Activated CD8-positive, alpha-beta memory T cell treated with anti-CD3 and anti-CD28 coated beads, Interleukin-2, amount 50 U/mL, for 4 hours (primary cell): Measurements from ENCODE around the gene DNAJB8.

Source experiments
- DNase-seq: peaks from one replicate; pipeline ENCODE4 v3.0.0-alpha.2; 2020

Gene DNAJB8

DNA sequence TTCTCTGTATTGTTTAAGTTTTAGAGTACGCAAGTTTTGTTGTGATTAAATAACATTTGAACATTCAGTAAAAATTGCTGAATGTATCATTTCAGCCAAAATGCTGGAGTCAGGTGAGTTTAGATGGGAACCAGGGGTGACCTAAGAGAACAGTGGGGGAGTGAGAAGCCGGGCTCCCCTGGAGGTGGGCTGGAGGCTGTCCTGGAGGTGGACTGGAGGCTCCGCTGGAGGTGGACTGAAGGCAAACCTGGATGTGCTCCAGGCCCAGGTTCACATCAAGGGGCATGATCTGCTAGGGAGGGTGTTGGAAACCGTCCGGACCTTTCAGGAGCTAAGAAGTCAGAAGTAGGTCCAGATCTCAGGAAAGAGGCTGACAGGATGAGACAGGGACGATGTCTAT, 23.7 kb downstream of the DNAJB8 start:
- no peak for DNase-seq

DNA sequence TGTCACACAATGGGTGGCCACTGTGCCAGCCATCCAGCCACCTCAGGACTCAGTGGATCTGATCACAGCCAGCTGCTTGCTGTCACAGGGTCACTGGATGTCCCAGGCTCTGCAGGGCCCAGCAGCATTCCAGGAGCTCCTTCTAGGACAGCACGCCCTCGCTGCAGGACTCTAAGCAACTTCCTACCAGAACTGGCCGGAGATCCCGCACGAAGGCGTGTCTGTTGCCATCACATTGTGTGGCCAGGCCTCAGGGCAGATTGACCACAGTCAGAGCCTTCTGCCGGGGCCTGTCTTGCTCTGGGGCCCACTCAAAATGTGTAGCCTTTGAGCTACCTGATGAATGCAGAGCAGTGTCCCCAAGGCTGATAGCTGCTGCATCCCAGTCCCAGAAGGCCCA, 24.6 kb downstream of the DNAJB8 start:
- DNase-seq: no peak

DNA sequence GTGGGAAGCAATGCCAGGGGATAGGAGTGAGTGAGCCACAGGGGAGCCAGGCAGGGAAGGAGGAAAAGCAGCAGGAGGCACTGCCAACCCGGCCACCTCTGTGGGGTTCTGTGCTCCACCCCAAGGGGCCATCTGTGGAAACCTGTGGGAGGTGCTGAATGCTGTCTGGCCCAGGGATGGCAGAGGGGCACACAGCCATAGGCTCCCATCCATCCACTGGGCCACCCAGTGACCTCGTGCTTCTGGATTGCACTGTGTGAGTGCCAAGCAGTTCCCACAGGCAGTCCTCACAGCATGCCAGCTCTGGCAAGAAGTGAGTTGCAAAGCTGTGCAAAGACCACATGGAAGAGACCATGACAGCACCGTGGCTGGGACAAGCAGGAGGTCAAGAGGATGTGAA, 27.5 kb downstream of the DNAJB8 start:
- DNase-seq: no peak

DNA sequence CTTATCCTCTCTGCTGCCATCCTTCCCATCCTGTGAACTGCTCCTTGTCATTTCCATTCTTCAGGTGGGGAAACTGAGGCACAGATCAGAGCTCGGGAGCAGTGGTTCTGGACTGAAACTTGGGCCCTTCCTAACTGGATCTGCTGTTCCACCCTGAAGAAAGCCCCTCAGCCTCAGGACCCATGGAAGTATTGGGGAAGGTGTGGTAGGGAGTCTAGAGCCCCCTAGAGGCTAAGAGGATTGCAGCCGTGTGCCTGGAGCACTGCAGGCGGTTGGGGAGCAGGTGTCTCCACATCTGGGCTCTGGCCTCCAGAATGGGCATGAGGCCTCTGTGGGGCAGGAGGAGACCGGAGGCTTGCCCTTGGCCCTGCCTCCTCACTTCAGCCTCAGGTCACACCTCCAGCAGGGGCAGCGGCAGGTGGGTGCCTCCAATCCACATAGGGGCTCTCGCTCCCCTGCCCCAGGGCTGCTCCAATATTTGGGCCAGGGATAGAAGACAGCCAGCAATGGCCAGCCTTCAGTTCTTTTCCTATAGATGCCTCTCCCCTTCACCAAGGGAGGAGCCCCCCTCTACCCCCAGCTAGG, 28.1 kb downstream of the DNAJB8 start:
- DNase-seq: no peak

DNA sequence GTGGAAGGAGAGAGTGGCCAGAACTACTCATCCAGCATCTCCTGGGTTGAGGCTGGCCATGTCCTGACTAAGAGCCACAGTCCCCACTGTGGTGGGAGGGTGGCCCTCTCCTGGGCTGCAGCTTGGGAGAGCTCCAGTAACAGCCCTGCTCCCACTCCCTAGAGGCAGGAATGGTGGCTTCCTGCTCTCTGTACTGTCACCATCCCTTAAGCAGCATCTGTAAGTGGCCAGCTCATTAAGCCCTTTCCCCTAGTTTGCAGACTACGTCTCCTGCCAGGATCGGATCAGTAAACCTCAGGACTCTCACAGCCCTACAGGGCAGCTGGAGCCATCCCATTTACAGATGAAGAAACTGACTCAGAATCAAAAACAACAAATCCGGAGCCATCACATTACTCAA, 30.5 kb downstream of the DNAJB8 start:
- no peak for DNase-seq

DNA sequence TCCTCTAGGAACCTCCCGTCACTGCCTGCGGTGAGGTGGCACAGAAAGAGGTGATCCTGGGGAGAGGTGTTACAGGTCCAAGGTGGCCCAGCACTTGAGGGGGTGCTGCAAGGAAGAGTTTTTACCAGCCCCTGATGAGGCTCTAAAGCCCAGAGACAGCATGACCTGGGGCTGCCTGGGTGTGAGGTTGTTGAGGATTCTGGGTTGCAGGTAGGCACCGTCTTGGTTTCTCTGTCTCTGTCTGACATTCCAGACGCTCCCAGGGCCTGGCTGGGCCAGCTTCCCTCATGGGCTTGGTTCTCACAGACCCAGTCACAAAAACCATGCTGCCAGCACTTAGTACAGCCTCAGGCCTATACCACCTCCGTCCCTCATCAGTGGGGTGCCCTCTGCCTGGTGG, 31.1 kb downstream of the DNAJB8 start:
- no peak for DNase-seq

DNA sequence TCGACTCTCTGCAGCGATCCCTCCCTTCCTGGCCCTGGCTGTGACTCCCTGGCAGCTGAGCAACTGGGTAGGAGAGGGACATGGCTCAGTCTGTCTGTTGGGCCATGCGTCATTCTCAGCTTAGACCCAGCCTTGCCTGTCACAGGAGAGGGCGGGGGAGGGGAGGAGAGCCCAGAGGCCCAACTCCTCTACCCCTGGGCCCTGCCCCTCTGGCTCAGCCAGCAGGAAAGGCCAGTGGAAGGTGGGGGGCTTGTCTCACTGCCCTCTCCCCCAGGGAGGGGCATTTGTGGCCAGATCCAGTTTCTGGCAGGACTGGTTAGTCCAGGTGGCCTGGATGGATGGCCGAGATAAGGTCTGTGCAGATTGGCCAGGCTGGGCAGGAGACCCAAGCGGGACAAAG, 31.6 kb downstream of the DNAJB8 start:
- DNase-seq: no peak

DNA sequence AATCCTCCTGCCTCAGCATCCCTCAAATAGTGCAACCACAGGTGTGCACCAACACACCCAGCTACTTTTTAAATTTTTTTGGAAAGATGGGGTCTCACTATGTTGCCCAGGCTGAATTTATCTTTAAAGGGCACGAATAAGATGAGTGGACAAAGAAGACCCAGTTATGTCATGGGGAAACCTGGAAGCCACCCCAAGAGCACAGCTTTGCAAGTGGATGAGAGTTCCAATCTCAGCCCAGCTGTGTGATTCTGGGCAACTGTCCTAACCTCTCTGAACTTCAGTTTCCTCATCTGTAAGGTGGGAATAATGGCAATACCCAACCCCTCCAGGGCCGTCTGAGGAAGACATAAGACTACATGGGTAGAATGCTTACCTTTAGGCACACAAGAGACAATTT, 32.2 kb downstream of the DNAJB8 start:
- DNase-seq: no peak

DNA sequence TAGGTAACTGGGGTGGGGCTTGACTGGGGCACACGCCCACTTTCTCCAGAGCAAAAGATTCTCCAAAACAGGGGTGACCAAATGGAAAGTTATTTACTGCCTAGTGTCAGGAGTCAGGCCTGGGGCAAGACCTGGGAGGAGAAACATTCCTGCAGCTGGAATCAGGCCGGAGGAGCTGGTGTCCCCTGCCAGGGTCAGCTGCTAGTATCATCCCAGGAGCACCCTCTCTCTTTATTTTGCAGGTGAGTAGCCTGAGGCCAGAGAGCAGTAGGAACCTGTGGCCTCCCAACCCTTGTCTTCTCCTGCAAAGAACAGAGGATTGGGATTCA, 32.9 kb downstream of the DNAJB8 start:
- no peak for DNase-seq

DNA sequence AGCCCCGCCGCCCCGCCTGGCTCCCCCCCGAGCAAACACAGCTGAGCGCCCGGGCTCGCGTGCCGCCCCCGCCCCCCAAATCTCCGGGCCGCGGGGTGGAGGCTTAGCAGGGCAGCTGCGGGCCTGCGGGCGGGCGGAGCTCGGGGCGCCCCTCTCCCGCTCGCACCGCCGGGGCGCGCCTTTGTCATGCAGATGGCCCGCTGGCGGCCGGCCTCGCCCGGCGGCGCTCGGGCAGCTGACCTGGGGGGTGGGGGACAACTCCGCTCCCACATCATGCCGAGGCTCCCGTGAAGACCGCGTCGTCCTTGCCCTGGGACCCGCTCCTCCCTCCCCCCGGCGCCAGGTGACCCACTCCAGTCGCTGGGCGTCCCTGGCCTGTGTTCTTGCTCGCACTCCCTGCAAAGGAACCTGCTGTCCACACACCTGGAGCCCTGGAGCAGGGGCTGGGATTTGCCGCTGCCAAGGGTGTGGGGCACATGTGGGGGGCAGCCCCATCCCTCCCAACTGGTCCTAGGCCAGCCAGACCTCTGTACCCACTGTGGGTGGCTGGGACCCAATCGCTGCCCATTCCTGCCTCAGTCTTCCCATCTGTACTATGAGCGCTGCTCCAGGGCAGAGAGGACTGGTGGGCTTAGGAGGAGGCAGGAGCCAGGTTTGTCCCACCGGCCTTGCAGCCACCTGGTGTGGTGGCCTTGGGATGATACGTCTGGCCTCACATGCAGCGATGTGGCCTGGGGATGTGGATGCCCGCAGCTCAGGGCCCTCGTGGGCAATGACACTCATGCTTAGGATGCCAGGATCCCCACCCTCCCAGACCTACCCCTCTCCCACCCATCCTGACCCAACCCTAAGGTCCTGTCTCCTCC, 33.5 kb downstream of the DNAJB8 start:
- no peak for DNase-seq

DNA sequence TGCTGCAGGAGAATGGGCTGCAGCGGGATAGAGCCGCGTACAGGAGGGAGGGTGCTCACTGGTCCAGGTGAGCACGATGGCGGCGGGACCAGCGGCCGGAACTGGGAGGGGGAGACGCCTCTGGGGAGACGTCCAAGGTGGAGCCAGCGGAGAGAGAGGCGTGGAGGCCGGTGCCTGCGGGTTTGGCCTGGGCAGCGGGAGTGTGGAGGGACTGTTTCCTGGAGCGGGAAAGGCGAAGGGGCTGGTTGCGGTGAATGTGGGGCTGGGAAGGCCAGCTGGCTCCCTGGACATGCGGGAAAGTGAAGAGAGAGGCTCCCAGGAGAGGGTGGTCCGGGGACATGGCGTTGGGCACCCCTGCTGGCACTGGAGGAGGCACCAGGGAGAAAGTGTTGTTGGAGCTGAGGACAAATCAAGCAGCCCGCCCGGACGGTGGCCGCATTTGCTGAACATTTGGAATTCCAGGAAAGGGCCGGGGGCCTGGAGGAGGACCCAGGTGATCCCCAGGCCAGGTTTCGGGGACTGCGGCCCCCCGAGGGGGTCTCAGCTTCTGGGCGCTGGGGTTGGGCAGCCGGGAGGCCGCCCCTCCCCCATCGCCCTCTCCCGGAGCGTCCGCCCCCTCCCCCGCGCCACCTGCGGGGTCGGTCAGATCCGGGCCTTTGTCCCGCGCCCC, 34.3 kb downstream of the DNAJB8 start:
- DNase-seq: no peak

DNA sequence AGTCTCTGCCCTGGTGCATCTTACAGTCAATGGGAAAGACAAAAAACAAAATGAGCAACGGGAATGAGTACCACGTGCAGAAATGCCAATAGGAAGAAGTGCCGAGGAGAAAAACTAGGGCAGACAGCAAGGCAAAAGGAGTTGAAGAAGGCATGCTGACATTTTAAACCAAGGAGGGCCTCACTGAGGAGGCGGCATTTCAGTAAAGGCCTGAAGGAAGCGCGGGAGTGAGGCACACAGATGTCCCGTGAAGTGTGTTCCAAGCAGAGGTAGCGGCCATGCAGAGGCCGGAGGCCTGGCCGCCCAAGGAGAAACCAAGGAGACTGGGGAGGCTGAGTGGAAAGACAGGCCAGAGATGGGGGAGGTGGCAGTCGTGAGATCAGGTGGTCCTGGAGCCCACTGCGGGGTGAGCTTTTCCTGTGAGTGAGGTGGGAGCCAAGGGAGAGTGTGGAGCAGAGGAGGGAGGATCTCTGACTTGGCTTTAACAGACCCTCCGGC, 34.8 kb downstream of the DNAJB8 start:
- no peak for DNase-seq

DNA sequence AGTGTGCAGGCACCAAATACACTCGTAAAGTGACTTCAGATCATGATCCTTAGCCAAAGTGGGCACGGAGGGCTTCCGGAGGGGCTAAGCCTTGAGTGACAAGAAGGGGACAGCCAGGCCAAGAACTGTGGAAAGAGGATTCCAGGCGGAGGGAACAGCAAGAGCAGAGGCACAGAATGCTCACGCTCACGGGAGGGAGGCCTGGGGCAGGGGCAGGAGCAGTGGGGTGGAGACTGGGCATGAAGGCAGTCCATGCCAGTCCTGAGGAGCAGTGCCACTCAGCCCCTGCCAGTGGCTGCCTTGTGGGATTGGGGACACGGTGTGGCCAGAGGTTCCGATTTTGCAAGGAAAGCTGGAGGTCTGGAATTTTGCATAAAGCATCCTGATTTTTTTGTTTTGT, 36.0 kb downstream of the DNAJB8 start:
- DNase-seq: no peak

DNA sequence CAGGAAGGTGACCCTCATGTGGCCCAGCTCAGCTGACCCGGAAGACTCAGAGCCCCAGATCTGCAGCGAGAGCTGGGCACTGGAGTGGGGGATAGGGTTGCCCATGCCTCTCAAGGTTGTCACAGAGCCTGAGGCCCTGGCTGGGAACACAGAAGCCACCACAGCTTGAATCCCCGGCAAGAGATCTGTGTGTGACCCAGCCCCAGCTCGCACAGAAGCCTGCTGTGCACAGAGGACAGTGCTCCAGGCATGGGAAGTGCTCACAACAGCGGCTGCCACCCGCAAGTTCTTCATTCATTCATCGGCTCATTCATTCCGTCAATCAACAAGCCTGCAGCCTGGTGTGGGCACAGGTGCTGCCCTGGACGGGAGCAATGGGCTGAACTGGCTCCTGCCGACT, 36.4 kb downstream of the DNAJB8 start:
- no peak for DNase-seq

DNA sequence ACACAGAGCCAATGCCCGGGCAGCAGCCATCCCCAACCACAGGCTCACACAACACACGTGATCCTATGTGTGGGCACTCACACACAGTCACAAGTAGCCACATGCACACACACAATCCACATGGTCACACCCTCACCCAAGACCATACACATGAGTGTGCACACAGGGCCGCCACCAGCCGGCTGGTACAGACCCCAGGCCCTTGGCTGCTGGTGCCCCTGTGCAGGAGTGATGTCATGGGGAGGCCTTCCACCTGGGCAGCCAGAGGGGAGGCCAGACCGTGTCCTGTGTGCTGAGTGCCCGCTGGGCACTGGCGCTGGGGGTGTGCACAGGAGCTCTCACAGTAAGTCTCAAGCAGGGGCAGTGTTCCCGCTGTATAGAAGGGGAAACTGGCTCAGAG, 36.9 kb downstream of the DNAJB8 start:
- DNase-seq: no peak

DNA sequence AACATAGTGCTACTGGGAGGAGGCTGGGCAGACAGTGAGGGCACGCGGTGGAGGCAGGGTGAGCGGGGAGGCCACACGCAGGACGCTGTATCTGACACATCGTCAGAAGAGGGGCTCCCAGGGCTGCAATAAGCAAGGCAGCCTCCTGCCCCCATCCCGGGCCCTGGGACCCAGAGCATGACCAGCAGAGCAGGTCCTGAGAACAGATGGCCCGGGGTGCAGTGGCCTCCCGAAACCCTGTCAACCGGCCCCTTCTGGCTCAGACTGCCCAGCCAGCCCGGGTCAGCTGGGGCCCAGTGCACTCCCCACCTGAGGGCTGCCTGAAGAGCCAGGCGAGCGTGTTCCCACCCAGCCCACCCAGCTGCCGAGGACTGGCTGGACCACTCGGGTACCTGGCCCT, 37.4 kb downstream of the DNAJB8 start:
- DNase-seq: no peak

DNA sequence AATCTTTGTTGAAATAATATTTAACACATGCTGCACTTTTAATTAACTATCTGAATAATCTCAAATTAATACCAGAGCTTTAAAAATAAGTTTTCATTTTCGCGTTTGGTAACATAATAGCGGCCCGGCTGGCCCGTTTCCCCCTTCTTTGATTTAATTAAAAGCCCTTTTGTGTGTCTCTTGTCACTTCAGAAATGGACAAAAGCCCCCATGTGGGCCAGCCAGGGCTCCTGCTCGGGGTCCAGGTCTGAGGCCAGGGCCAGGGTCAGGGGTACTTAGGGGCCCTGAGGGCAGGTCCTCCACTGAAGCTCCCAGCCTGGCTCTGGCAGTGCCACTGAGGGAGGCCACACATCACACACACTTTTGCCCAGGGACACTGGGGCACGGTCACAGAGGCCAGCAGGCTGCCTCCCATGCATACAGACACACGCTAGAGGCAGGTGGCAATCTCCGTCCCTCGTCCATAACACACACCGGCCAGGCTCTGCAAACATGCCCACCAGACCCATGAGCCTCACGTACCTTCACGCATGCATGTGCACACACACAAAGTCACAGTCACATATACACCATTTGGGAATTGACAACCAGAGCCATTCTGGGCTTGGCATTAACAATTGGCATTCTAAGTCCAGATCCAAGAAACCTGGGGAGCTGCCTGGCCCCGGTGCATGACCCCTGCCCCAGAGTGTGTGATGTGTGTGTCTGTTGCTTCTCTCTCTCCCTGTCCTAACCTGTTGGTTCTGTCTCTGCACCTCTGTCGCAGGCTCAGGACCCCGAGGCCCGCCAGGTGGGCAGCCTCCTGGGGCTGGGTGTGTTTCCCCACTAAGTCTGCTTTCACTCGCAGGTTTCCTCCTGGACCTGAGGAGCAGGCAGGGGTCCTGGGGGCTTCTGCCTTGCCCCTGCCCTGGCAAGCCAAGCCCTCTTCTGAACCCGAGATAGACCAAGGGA, 38.5 kb downstream of the DNAJB8 start:
- DNase-seq: no peak

DNA sequence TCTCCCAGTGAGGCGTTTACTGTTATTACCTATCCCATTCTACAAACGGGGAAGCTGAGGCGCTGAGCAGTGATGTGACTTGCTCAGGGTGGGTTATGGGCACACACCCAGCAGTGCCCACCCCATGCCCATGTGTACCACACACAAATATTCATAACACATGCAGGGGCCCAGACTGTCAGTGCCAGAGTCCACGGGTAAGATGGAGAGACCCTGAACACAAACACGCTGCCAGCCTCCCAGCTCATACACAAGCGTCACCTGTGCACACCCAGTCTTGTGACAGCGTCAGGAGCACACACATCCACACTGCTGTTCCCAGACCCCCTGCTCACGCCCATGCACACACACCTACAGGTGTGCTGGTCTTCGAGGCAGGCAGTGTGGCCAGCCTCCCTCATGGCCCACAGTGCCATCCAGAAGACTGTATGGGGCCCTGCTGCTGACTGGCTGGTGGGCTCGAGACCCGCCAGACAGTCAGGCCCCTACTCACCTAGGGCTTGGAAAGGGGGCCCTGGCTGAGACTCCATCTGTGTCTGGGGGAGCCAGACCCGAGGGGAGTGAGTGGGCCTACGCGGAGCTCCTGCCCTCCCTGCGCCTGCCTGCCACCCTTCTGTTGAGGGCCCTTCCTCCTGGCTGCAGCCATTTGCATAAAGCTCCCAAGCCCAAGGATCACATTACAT, 39.4 kb downstream of the DNAJB8 start:
- no peak for DNase-seq

DNA sequence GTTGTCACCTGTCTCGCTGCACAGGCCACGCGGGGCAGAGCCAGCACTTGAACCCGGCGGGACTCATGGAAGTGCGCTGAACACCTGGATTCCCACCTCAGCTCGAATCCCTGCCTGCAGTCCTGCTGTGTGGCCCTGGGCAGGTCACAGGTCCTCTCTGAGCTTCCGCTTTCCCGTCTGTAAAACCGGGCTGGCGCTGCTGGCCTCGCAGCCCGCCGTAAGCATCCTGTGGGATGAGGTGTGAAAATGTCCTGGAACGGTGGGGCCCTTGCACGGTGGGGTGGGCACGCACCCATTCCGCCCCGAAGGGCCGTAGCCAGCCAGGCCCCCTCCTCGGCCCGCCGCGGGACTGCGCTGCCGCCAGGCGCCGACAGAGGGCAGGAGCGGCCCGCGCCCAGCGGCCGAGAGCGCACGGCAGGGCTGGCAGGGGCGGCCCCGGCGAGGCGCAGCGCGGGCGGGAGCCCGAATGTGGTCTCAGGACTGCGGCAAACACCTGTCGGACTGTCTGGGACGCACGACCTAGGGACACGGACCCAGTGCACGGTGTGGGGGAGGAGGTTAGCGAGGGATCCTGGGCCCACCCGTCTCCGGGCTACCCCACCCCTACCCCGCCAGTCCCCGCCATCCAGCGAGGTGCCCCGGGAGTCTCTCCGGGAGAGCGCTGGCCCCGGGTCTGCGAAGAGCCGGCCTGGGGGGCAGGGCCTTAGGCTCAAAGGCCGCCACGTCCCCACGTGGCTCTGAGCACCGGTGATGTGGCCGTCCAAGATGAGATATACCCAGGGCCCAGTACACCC, 40.4 kb downstream of the DNAJB8 start:
- peak; percentile 64 for DNase-seq

DNA sequence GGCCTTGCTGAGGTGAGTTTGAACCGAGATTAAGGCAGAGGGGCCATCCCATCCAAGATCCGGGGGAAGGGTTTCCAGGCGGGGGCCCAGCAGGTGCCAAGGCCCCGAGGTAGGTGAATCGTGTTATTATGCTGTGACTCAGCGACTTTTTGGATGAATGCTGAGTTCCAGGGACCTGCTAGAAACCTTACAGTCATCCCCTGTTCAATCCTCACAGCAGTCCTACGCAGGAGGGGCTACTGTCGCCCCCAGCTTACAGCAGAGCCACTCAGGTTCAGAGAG, 40.9 kb downstream of the DNAJB8 start:
- DNase-seq: no peak

DNA sequence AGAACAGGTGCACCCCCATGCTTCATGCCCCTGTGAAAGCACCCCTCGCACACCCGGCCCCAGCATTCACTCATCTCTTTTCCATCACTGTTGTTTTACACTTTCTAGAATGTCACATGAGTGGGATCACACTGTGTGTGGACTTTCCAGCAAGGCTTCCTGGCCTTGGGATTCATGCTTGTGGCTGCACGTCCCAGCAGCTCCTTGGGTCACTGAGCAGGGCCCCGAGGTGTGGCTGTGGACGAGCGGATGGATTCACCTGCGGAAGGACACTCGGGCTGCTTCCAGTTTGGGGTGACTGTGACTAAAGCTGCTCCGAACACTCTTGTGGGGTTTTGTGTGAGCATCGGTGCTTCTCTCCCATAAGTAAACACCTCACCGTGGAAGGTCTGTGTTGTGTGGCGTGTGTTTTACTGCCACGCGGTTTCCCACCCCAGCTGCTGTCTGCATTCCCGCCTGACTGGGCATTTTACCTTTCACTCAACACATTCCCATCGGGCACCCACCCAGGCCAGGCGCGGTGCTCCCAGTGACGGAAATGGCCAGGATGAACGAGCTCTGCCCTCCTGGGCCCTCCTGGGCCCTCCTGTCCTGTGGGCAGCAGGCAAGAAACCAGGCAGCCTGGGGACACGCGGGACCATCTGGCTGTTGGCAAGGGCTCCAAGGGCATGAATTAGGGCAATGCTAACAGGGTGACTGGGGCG, 41.4 kb downstream of the DNAJB8 start:
- DNase-seq: no peak
